ENCODE results near the gene ZNF407. TPM values are rescaled to one million over a fixed set of nuclear protein-coding genes. Genes with fewer than 3 reads are reported as not detected.

Gene ZNF407
- total RNA-seq, 2 experiments from 2014 or later = 23.2 to 24.7 TPM

GRCh38 chr18:74982946-74983635, 385.4 kb downstream of the ZNF407 start:
- Mint-ChIP-seq H3K4me1 (ENCODE audit: low read depth) (no peaks in the 10 kb centered on the region), H3K27me3 (no peaks in the 10 kb centered on the region), H3K36me3 (ENCODE audit: low read depth) (peaks cover 30% of the 10 kb centered on the region), H3K27ac (no peak overlapping the region), H3K4me3 (no peak overlapping the region), H3K9me3 (no peaks in the 10 kb centered on the region)
- DNase-seq (peak in 2 of 14 experiments; percentile 35 to 43), ATAC-seq (ENCODE audit: poor library complexity) (no peak)
- intact Hi-C loops (cut with DNase I, micrococcal nuclease) = no loop called here
- no peak for TF ChIP-seq CTCF (IDR thresholded peaks at IDR 0.05)
- no peaks in the 10 kb centered on the region for H3K27me3 ChIP-seq (ENCODE audit: control insufficient read depth in 1 of 2, insufficient read depth in 2 of 2, low read length in 2 of 2)
- no peaks in the 10 kb centered on the region for H3K9me3 ChIP-seq (ENCODE audit: control insufficient read depth in 1 of 2, insufficient read depth in 1 of 2, low read length in 2 of 2)
- H3K4me1 ChIP-seq (ENCODE audit: insufficient read depth, low read length) = no peaks in the 10 kb centered on the region
- H3K27ac ChIP-seq (ENCODE audit: low read depth in 1 of 2, low read length in 2 of 2) = no peak overlapping the region
- ChIA-PET POLR2A (interaction anchor here (0.7 kb wide), 1 partner anchor 55 kb away, joined by 3 read pairs; no protein-coding TSS in a partner anchor), CTCF (no interaction called here)
- peaks cover 3% of the 10 kb centered on the region for H3K36me3 ChIP-seq (ENCODE audit: insufficient read depth, low read length)
- H3K4me3 ChIP-seq (ENCODE audit: low read length) = no peak overlapping the region

- no peak for TF ChIP-seq CTCF (IDR thresholded peaks at IDR 0.05)
- Histone ChIP-seq H3K27ac (ENCODE audit: low read depth in 1 of 2, low read length in 2 of 2) (no peak overlapping the region), H3K9me3 (ENCODE audit: control insufficient read depth in 1 of 2, insufficient read depth in 1 of 2, low read length in 2 of 2) (no peaks in the 10 kb centered on the region), H3K4me1 (ENCODE audit: insufficient read depth, low read length) (peaks cover 10% of the 10 kb centered on the region), H3K36me3 (ENCODE audit: insufficient read depth, low read length) (no peaks in the 10 kb centered on the region), H3K4me3 (ENCODE audit: low read length) (no peak overlapping the region), H3K27me3 (ENCODE audit: control insufficient read depth in 1 of 2, insufficient read depth in 2 of 2, low read length in 2 of 2) (no peaks in the 10 kb centered on the region)
- Mint-ChIP-seq H3K4me1 (ENCODE audit: low read depth) (peaks cover 38% of the 10 kb centered on the region), H3K36me3 (ENCODE audit: low read depth) (no peaks in the 10 kb centered on the region), H3K27me3 (no peaks in the 10 kb centered on the region), H3K4me3 (no peak overlapping the region), H3K9me3 (no peaks in the 10 kb centered on the region), H3K27ac (no peak overlapping the region)
- DNase-seq (no peak), ATAC-seq (ENCODE audit: poor library complexity) (no peak)
- ChIA-PET POLR2A (no interaction called here), CTCF (no interaction called here)
- intact Hi-C loops (cut with DNase I, micrococcal nuclease) = no loop called here
Measured at GRCh38 chr18:74989134-74989533, 391.5 kb downstream of the ZNF407 start.

DNA sequence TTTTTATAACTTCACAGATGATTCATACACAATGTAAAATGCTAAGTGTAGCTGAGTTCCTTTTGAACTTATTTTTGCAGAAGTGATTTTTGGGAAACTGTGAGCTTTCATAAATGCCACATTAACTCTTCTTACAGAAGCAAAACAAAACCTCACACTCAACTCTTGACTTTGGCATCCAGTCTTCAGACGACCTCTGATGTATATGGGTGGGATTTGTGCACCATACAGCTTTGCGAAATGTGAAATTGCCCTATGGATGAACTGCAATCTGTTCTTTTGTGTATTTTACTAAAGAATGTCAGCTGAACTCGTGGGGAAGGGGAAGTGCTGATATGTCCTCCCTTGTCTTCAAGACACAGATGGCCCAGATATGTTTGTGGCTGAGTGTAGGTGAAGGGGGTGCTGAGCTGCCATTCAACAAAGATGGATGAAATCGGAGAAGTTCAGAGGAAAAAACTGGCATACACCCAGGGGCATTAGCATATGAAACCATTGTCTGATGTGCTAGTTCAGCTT, 393.0 kb downstream of the ZNF407 start:
- H3K4me1 ChIP-seq (ENCODE audit: insufficient read depth, low read length) = peaks cover 25% of the 10 kb centered on the region
- H3K4me3 Mint-ChIP-seq = no peak overlapping the region
- TF ChIP-seq CTCF (IDR thresholded peaks at IDR 0.05) = no peak
- H3K27ac ChIP-seq (ENCODE audit: low read depth in 1 of 2, low read length in 2 of 2) = peak overlapping the region in 1 of 2 donors; percentile 10
- ATAC-seq (ENCODE audit: poor library complexity) (no peak), DNase-seq (peak in 2 of 14 experiments; percentile 17 to 25)
- peaks cover 3% of the 10 kb centered on the region for H3K36me3 Mint-ChIP-seq (ENCODE audit: low read depth)
- no peaks in the 10 kb centered on the region for H3K9me3 ChIP-seq (ENCODE audit: control insufficient read depth in 1 of 2, insufficient read depth in 1 of 2, low read length in 2 of 2)
- no peaks in the 10 kb centered on the region for H3K27me3 ChIP-seq (ENCODE audit: control insufficient read depth in 1 of 2, insufficient read depth in 2 of 2, low read length in 2 of 2)
- H3K27me3 Mint-ChIP-seq = no peaks in the 10 kb centered on the region
- no peaks in the 10 kb centered on the region for H3K9me3 Mint-ChIP-seq
- intact Hi-C loops (cut with DNase I, micrococcal nuclease) = no loop called here
- POLR2A ChIA-PET = interaction anchor here (0.9 to 1.1 kb wide), 2 partner anchors 15 to 80 kb away, joined by 3 read pairs; no protein-coding TSS in a partner anchor
- H3K4me1 Mint-ChIP-seq (ENCODE audit: low read depth) = peaks cover 49% of the 10 kb centered on the region
- no peak overlapping the region for H3K4me3 ChIP-seq (ENCODE audit: low read length)
- peak overlapping the region; percentile 6 for H3K27ac Mint-ChIP-seq
- H3K36me3 ChIP-seq (ENCODE audit: insufficient read depth, low read length) = no peaks in the 10 kb centered on the region
- CTCF ChIA-PET = interaction anchor here (1.3 kb wide), 1 partner anchor 15 kb away, joined by 4 read pairs; no protein-coding TSS in a partner anchor
